GM19467 (cell line): ENCODE data around the gene LOXL1.

Source experiments
- ATAC-seq: cut with Tn5 transposase; IDR thresholded peaks from one replicate; pipeline ENCODE4 v1.9.1; 2021; ENCODE audit warnings: mild to moderate bottlenecking, moderate library complexity; ENCODE audit not compliant: unreplicated experiment

Gene LOXL1

GRCh38 chr15:73921254-73921925, 4.9 kb upstream of the LOXL1 start:
- no peak for ATAC-seq

GRCh38 chr15:73922186-73923151, 3.8 kb upstream of the LOXL1 start:
- no peak for ATAC-seq

- ATAC-seq = no peak
Measured at GRCh38 chr15:73923156-73923487, 3.1 kb upstream of the LOXL1 start.

GRCh38 chr15:73923488-73924164, 2.6 kb upstream of the LOXL1 start:
- no peak for ATAC-seq

GRCh38 chr15:73924171-73924921, 1.9 kb upstream of the LOXL1 start:
- no peak for ATAC-seq

- ATAC-seq = no peak
Measured at GRCh38 chr15:73925848-73926218, 429 bp upstream of the LOXL1 start.

GRCh38 chr15:73927003-73927475, 777 bp downstream of the LOXL1 start:
- ATAC-seq = no peak

GRCh38 chr15:73927476-73928240, 1.4 kb downstream of the LOXL1 start:
- no peak for ATAC-seq

- ATAC-seq = no peak
Measured at GRCh38 chr15:73928241-73928579, 1.9 kb downstream of the LOXL1 start.

- ATAC-seq = no peak
Measured at GRCh38 chr15:73928971-73929627, 2.8 kb downstream of the LOXL1 start.

- no peak for ATAC-seq
Measured at GRCh38 chr15:73930371-73930770, 4.1 kb downstream of the LOXL1 start.

- ATAC-seq = no peak
Measured at GRCh38 chr15:73930790-73931281, 4.6 kb downstream of the LOXL1 start.

GRCh38 chr15:73931441-73931840, 5.2 kb downstream of the LOXL1 start:
- ATAC-seq = no peak

GRCh38 chr15:73932381-73933191, 6.3 kb downstream of the LOXL1 start:
- no peak for ATAC-seq

- ATAC-seq = no peak
Measured at GRCh38 chr15:73934281-73934680, 8.0 kb downstream of the LOXL1 start.

- ATAC-seq = no peak
Measured at GRCh38 chr15:73935547-73935946, 9.3 kb downstream of the LOXL1 start.

- no peak for ATAC-seq
Measured at GRCh38 chr15:73936181-73936580, 9.9 kb downstream of the LOXL1 start.

GRCh38 chr15:73936588-73937290, 10.5 kb downstream of the LOXL1 start:
- no peak for ATAC-seq
